22Rv1 (cell line): ENCODE measurements around the gene BNIPL.

Source experiments
- H3K27ac ChIP-seq: fragments of 450-650 bp; 2 replicates; pipeline ENCODE4 v1.5.1; 2017
- CTCF ChIP-seq: fragments of 450-650 bp; IDR thresholded peaks from 2 replicates; pipeline ENCODE4 v1.5.1; 2017; ENCODE audit warnings: mild to moderate bottlenecking
- ZFX ChIP-seq: fragments of 450-650 bp; IDR thresholded peaks from 2 replicates; pipeline ENCODE4 v1.6.1; 2017; ENCODE audit warnings: antibody characterized with exemption, borderline replicate concordance

The BNIPL gene

GRCh38 chr1:150997949-150998348 lies 38.4 kb upstream of the BNIPL start:
- TF ChIP-seq ZFX (no peak), CTCF (no peak)
- no peak overlapping the region for H3K27ac ChIP-seq

- no peak overlapping the region for H3K27ac ChIP-seq
- TF ChIP-seq ZFX: no peak
- TF ChIP-seq CTCF: no peak
Measured at GRCh38 chr1:150999051-150999674, 37.2 kb upstream of the BNIPL start.

- no peak for TF ChIP-seq ZFX
- TF ChIP-seq CTCF: no peak
- H3K27ac ChIP-seq: no peak overlapping the region
Measured at GRCh38 chr1:150999926-151000325, 36.5 kb upstream of the BNIPL start.

- no peak overlapping the region for H3K27ac ChIP-seq
- no peak for TF ChIP-seq CTCF
Measured at GRCh38 chr1:151000408-151000807, 36.0 kb upstream of the BNIPL start.

- TF ChIP-seq ZFX (no peak), CTCF (no peak)
Measured at GRCh38 chr1:151001602-151002001, 34.8 kb upstream of the BNIPL start.

GRCh38 chr1:151002051-151002450 lies 34.3 kb upstream of the BNIPL start:
- TF ChIP-seq CTCF: no peak
- TF ChIP-seq ZFX: no peak
- no peak overlapping the region for H3K27ac ChIP-seq

More at GRCh38 chr1:151001602-151002001, 34.8 kb upstream of the BNIPL start:
- no peak overlapping the region for H3K27ac ChIP-seq

GRCh38 chr1:151002611-151003010 lies 33.8 kb upstream of the BNIPL start:
- H3K27ac ChIP-seq: no peak overlapping the region
- TF ChIP-seq ZFX (no peak), CTCF (no peak)
